HG03442 (cell line): Measurements from ENCODE around the gene LENEP.

ENCODE experiments used
- ATAC-seq: cut with Tn5 transposase; IDR thresholded peaks from one replicate; pipeline ENCODE4 v1.9.1; 2021; ENCODE audit warnings: mild to moderate bottlenecking, moderate library complexity; ENCODE audit not compliant: unreplicated experiment

Gene LENEP

GRCh38 chr1:154960446-154961136 lies 32.8 kb upstream of the LENEP start:
- ATAC-seq = no peak

GRCh38 chr1:154961207-154962155 lies 31.9 kb upstream of the LENEP start, which contains the start of gene PYGO2:
TSS of gene PYGO2 (minus strand) at chr1:154961782. CDS start at chr1:154961576, 206 bp downstream.
- peak; percentile 70 for ATAC-seq

GRCh38 chr1:154962156-154962749 lies 31.1 kb upstream of the LENEP start:
- no peak for ATAC-seq

- ATAC-seq = no peak
Observed at GRCh38 chr1:154962795-154963330, 30.5 kb upstream of the LENEP start.

- no peak for ATAC-seq
Observed at GRCh38 chr1:154963643-154964042, 29.7 kb upstream of the LENEP start.

- no peak for ATAC-seq
Observed at GRCh38 chr1:154964359-154964758, 29.0 kb upstream of the LENEP start.

- no peak for ATAC-seq
Observed at GRCh38 chr1:154966111-154966510, 27.3 kb upstream of the LENEP start.

GRCh38 chr1:154967331-154967950 lies 25.9 kb upstream of the LENEP start:
- ATAC-seq = no peak

- no peak for ATAC-seq
Observed at GRCh38 chr1:154968731-154969130, 24.7 kb upstream of the LENEP start.

- no peak for ATAC-seq
Observed at GRCh38 chr1:154969246-154969645, 24.1 kb upstream of the LENEP start.

GRCh38 chr1:154969860-154970452 lies 23.4 kb upstream of the LENEP start:
- no peak for ATAC-seq

- ATAC-seq = no peak
Observed at GRCh38 chr1:154970631-154971340, 22.6 kb upstream of the LENEP start, which contains the start of gene SHC1. TSS of gene SHC1 (minus strand) at chr1:154970747. CDS start at chr1:154970526, 221 bp downstream.

- ATAC-seq = no peak
Observed at GRCh38 chr1:154971341-154971998, 21.9 kb upstream of the LENEP start.

GRCh38 chr1:154972213-154972516 lies 21.2 kb upstream of the LENEP start:
- ATAC-seq = no peak

- no peak for ATAC-seq
Observed at GRCh38 chr1:154972517-154973343, 20.7 kb upstream of the LENEP start.

GRCh38 chr1:154973344-154974101 lies 19.9 kb upstream of the LENEP start:
- no peak for ATAC-seq

GRCh38 chr1:154974102-154974807 lies 19.1 kb upstream of the LENEP start, which contains the start of gene CKS1B:
TSS of gene CKS1B (plus strand) at chr1:154974681. CDS start at chr1:154974746, 65 bp downstream.
- ATAC-seq = peak; percentile 71
